RWPE2 (cell line): ENCODE results near the gene FAXC.

Experiments used
- ATAC-seq: fragments of 200-7000 bp; cut with Tn5 transposase; 3 replicates; pipeline ENCODE4 v1.9.1; 2021; ENCODE audit warnings: low read depth
- DNase-seq: peaks from one replicate; pipeline ENCODE4 v3.0.0-alpha.2; 2020; ENCODE audit warnings: low spot score
- H3K27ac ChIP-seq: fragments of 450-650 bp; 2 replicates; pipeline ENCODE4 v1.5.1; 2017; ENCODE audit warnings: mild to moderate bottlenecking; ENCODE audit not compliant: poor library complexity, severe bottlenecking
- H3K27me3 ChIP-seq: fragments of 250-450 bp; sonication (Bioruptor Pico); 2 replicates; pipeline ENCODE4 v1.5.1; 2021; ENCODE audit warnings: mild to moderate bottlenecking, moderate library complexity; ENCODE audit not compliant: insufficient read depth, poor library complexity, severe bottlenecking
- H3K36me3 ChIP-seq: fragments of 250-450 bp; sonication (Bioruptor Pico); 2 replicates; pipeline ENCODE4 v1.5.1; 2020; ENCODE audit warnings: low read depth, mild to moderate bottlenecking, moderate library complexity
- H3K4me1 ChIP-seq: fragments of 250-450 bp; sonication (Bioruptor Pico); 2 replicates; pipeline ENCODE4 v1.5.1; 2021; ENCODE audit warnings: mild to moderate bottlenecking, moderate library complexity; ENCODE audit not compliant: insufficient read depth, poor library complexity, severe bottlenecking
- H3K4me3 ChIP-seq: fragments of 250-450 bp; sonication (Bioruptor Pico); 2 replicates; pipeline ENCODE4 v1.5.1; 2021; ENCODE audit warnings: mild to moderate bottlenecking, moderate library complexity; ENCODE audit not compliant: severe bottlenecking
- H3K9me3 ChIP-seq: fragments of 250-450 bp; sonication (Bioruptor Pico); 2 replicates; pipeline ENCODE4 v1.5.1; 2021; ENCODE audit warnings: mild to moderate bottlenecking, moderate library complexity; ENCODE audit not compliant: severe bottlenecking
- CTCF ChIP-seq: fragments of 450-650 bp; IDR thresholded peaks from one replicate; pipeline ENCODE4 v1.5.1; 2017; ENCODE audit warnings: mild to moderate bottlenecking, moderate library complexity; ENCODE audit not compliant: poor library complexity, severe bottlenecking

The FAXC gene

GRCh38 chr6:99297006-99297405 is 52.5 kb downstream of the FAXC start:
- Histone ChIP-seq H3K9me3 (no peaks in the 10 kb centered on the region), H3K36me3 (no peaks in the 10 kb centered on the region), H3K4me1 (no peaks in the 10 kb centered on the region), H3K27me3 (no peaks in the 10 kb centered on the region), H3K27ac (no peak overlapping the region), H3K4me3 (no peak overlapping the region)
- ATAC-seq (no peak), DNase-seq (no peak)
- no peak for TF ChIP-seq CTCF

DNA sequence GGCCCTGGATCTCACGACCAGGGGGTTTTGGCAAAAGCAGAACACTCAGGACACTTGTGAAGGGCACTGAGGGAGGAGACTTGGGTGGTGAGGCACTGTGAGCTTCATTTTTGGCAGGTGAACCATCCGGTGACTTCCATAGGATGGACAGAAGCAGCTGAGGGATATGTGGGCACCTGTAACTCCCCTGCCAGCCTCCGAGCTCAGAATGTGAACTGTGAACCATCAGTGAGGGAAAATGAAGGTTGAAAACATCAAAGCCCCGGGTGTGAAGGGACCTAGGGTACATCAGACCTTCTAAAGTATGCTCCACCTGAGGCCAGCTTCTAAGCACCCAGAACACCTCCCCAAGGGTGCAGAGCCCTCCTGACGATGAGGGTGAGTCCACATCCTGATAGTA is 53.2 kb downstream of the FAXC start:
- no peak for DNase-seq
- no peak overlapping the region for H3K27ac ChIP-seq
- no peaks in the 10 kb centered on the region for H3K36me3 ChIP-seq
- no peaks in the 10 kb centered on the region for H3K9me3 ChIP-seq
- no peaks in the 10 kb centered on the region for H3K4me1 ChIP-seq
- no peaks in the 10 kb centered on the region for H3K27me3 ChIP-seq
- no peak for ATAC-seq
- H3K4me3 ChIP-seq: no peak overlapping the region
- no peak for TF ChIP-seq CTCF

- no peak overlapping the region for H3K4me3 ChIP-seq
- H3K36me3 ChIP-seq: no peaks in the 10 kb centered on the region
- no peak for TF ChIP-seq CTCF
- no peak overlapping the region for H3K27ac ChIP-seq
- ATAC-seq (no peak), DNase-seq (no peak)
- no peaks in the 10 kb centered on the region for H3K4me1 ChIP-seq
- no peaks in the 10 kb centered on the region for H3K27me3 ChIP-seq
- H3K9me3 ChIP-seq: no peaks in the 10 kb centered on the region
Measured at GRCh38 chr6:99295276-99295675, 54.2 kb downstream of the FAXC start.

DNA sequence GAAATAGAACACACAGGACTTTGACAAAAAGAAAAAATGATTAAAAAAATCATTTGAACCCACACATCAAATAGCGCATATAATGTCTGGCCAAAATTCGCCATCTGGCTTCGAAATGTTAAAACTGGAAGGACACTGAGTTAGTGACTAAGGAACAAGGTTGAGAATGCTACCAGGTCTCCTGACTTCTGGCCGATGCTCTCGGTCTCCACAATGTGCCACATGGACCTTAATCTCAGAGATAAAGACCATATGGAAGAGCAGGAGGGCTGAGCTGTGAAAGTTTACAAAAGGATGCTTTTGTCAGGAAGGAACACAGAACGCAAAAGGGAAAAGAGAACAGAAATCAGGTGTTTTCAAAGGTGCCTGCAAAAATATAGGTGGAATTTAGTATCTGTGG is 54.7 kb downstream of the FAXC start:
- Histone ChIP-seq H3K36me3 (no peaks in the 10 kb centered on the region), H3K4me3 (no peak overlapping the region), H3K27me3 (no peaks in the 10 kb centered on the region), H3K9me3 (no peaks in the 10 kb centered on the region), H3K4me1 (no peaks in the 10 kb centered on the region), H3K27ac (no peak overlapping the region)
- TF ChIP-seq CTCF: no peak
- ATAC-seq (no peak), DNase-seq (no peak)

GRCh38 chr6:99289701-99290100 is 59.8 kb downstream of the FAXC start:
- Histone ChIP-seq H3K27ac (no peak overlapping the region), H3K4me1 (no peaks in the 10 kb centered on the region), H3K4me3 (no peak overlapping the region), H3K27me3 (no peaks in the 10 kb centered on the region), H3K36me3 (no peaks in the 10 kb centered on the region), H3K9me3 (no peaks in the 10 kb centered on the region)
- ATAC-seq: no peak
- DNase-seq: no peak
- no peak for TF ChIP-seq CTCF
